ENCODE data around the gene P2RY13.

DNA sequence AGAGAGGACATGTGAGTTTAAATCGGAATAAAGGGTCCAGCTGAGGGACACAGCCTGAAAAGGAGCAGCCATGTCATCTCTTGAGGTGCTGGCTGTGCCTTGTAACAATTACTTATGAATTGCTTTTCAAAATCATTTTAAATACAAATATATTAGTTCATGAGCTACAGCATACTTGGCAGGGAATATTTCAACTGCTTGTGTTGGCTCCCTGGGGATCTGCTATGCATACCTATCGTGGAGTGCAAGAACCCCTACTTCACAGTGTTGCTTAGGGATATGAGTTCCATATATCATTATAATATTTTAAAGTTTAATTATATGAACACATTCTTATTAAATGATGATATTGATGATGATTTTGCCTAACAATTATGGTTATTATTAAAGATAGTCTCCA is 31.9 kb downstream of the P2RY13 start:
- TF ChIP-seq, protein P1, sequence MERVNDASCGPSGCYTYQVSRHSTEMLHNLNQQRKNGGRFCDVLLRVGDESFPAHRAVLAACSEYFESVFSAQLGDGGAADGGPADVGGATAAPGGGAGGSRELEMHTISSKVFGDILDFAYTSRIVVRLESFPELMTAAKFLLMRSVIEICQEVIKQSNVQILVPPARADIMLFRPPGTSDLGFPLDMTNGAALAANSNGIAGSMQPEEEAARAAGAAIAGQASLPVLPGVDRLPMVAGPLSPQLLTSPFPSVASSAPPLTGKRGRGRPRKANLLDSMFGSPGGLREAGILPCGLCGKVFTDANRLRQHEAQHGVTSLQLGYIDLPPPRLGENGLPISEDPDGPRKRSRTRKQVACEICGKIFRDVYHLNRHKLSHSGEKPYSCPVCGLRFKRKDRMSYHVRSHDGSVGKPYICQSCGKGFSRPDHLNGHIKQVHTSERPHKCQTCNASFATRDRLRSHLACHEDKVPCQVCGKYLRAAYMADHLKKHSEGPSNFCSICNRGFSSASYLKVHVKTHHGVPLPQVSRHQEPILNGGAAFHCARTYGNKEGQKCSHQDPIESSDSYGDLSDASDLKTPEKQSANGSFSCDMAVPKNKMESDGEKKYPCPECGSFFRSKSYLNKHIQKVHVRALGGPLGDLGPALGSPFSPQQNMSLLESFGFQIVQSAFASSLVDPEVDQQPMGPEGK (CRISPR knock-in tag; IDR thresholded peaks at IDR 0.05; ENCODE audit: borderline replicate concordance), result no peak
- TF ChIP-seq CSDC2 (CRISPR knock-in tag; IDR thresholded peaks at IDR 0.05), result no peak
- TF ChIP-seq, protein P2, sequence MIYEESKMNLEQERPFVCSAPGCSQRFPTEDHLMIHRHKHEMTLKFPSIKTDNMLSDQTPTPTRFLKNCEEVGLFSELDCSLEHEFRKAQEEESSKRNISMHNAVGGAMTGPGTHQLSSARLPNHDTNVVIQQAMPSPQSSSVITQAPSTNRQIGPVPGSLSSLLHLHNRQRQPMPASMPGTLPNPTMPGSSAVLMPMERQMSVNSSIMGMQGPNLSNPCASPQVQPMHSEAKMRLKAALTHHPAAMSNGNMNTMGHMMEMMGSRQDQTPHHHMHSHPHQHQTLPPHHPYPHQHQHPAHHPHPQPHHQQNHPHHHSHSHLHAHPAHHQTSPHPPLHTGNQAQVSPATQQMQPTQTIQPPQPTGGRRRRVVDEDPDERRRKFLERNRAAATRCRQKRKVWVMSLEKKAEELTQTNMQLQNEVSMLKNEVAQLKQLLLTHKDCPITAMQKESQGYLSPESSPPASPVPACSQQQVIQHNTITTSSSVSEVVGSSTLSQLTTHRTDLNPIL (CRISPR knock-in tag; IDR thresholded peaks at IDR 0.05; ENCODE audit: low read depth), result no peak
- TF ChIP-seq, protein P3, sequence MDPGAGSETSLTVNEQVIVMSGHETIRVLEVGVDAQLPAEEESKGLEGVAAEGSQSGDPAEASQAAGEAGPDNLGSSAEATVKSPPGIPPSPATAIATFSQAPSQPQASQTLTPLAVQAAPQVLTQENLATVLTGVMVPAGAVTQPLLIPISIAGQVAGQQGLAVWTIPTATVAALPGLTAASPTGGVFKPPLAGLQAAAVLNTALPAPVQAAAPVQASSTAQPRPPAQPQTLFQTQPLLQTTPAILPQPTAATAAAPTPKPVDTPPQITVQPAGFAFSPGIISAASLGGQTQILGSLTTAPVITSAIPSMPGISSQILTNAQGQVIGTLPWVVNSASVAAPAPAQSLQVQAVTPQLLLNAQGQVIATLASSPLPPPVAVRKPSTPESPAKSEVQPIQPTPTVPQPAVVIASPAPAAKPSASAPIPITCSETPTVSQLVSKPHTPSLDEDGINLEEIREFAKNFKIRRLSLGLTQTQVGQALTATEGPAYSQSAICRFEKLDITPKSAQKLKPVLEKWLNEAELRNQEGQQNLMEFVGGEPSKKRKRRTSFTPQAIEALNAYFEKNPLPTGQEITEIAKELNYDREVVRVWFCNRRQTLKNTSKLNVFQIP (CRISPR knock-in tag; IDR thresholded peaks at IDR 0.05; ENCODE audit: borderline replicate concordance, low read depth), result no peak
- no peak for TF ChIP-seq TCF4 (CRISPR knock-in tag; IDR thresholded peaks at IDR 0.05; ENCODE audit: borderline replicate concordance)
- no peak for TF ChIP-seq TOX (CRISPR knock-in tag; IDR thresholded peaks at IDR 0.05; ENCODE audit: borderline replicate concordance)
- TF ChIP-seq GLIS3 (CRISPR knock-in tag; IDR thresholded peaks at IDR 0.05), result no peak
- TF ChIP-seq ZFP3 (CRISPR knock-in tag; IDR thresholded peaks at IDR 0.05), result no peak
- TF ChIP-seq OSR1 (CRISPR knock-in tag; IDR thresholded peaks at IDR 0.05), result no peak
- TF ChIP-seq, protein P4, sequence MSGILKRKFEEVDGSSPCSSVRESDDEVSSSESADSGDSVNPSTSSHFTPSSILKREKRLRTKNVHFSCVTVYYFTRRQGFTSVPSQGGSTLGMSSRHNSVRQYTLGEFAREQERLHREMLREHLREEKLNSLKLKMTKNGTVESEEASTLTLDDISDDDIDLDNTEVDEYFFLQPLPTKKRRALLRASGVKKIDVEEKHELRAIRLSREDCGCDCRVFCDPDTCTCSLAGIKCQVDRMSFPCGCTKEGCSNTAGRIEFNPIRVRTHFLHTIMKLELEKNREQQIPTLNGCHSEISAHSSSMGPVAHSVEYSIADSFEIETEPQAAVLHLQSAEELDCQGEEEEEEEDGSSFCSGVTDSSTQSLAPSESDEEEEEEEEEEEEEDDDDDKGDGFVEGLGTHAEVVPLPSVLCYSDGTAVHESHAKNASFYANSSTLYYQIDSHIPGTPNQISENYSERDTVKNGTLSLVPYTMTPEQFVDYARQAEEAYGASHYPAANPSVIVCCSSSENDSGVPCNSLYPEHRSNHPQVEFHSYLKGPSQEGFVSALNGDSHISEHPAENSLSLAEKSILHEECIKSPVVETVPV (CRISPR knock-in tag; IDR thresholded peaks at IDR 0.05), result no peak
